Activated T-cell treated with anti-CD3 and anti-CD28 coated beads for 1 hour (primary cell): Measurements from ENCODE around the gene GUCD1.
"Not testable (repeated sequence)": the region's sequence is repeated elsewhere in the genome, so short reads cannot be mapped to it uniquely, and the experiment has no call there.

ENCODE experiments used
- DNase-seq: peaks from one replicate; pipeline ENCODE4 v3.0.0-alpha.2; 2020; ENCODE audit warnings: low read depth

Gene GUCD1

GRCh38 chr22:24554313-24555164 is at the start of gene GUCD1:
Gene GUCD1, minus strand, starts transcription at chr22:24555138. Its CDS starts 147 bp downstream, at chr22:24554991.
- peak; percentile 9 for DNase-seq

GRCh38 chr22:24603770-24604629 is 49.1 kb upstream of the GUCD1 start:
- not testable (repeated sequence) for DNase-seq

GRCh38 chr22:24602847-24603769 is 48.2 kb upstream of the GUCD1 start, which contains the start of gene GGT1:
Gene GGT1, plus strand, starts transcription at chr22:24603193. Its CDS starts 7,889 bp downstream, at chr22:24611082.
- DNase-seq: not testable (repeated sequence)

GRCh38 chr22:24602105-24602749 is 47.3 kb upstream of the GUCD1 start:
- not testable (repeated sequence) for DNase-seq

GRCh38 chr22:24601217-24602104 is 46.5 kb upstream of the GUCD1 start:
- DNase-seq: no peak

GRCh38 chr22:24599958-24600715 is 45.2 kb upstream of the GUCD1 start:
- DNase-seq: not testable (repeated sequence)

- no peak for DNase-seq
Measured at GRCh38 chr22:24599514-24599913, 44.6 kb upstream of the GUCD1 start.

GRCh38 chr22:24597076-24597475 is 42.1 kb upstream of the GUCD1 start:
- DNase-seq: not testable (repeated sequence)

- DNase-seq: no peak
Measured at GRCh38 chr22:24595863-24596262, 40.9 kb upstream of the GUCD1 start.

GRCh38 chr22:24595228-24595627 is 40.3 kb upstream of the GUCD1 start:
- no peak for DNase-seq

- no peak for DNase-seq
Measured at GRCh38 chr22:24594569-24595120, 39.7 kb upstream of the GUCD1 start.

GRCh38 chr22:24593836-24594568 is 39.1 kb upstream of the GUCD1 start:
- DNase-seq: no peak

GRCh38 chr22:24593559-24593835 is 38.6 kb upstream of the GUCD1 start:
- not testable (repeated sequence) for DNase-seq

- DNase-seq: no peak
Measured at GRCh38 chr22:24592851-24593558, 38.1 kb upstream of the GUCD1 start, which contains the start of gene LRRC75B. Gene LRRC75B, minus strand, starts transcription at chr22:24593073. Its CDS starts 34 bp downstream, at chr22:24593039.

- DNase-seq: no peak
Measured at GRCh38 chr22:24592058-24592850, 37.3 kb upstream of the GUCD1 start.

GRCh38 chr22:24591286-24591830 is 36.4 kb upstream of the GUCD1 start:
- no peak for DNase-seq
